Measurements from ENCODE around the gene GPR3.

GPR3 gene

DNA sequence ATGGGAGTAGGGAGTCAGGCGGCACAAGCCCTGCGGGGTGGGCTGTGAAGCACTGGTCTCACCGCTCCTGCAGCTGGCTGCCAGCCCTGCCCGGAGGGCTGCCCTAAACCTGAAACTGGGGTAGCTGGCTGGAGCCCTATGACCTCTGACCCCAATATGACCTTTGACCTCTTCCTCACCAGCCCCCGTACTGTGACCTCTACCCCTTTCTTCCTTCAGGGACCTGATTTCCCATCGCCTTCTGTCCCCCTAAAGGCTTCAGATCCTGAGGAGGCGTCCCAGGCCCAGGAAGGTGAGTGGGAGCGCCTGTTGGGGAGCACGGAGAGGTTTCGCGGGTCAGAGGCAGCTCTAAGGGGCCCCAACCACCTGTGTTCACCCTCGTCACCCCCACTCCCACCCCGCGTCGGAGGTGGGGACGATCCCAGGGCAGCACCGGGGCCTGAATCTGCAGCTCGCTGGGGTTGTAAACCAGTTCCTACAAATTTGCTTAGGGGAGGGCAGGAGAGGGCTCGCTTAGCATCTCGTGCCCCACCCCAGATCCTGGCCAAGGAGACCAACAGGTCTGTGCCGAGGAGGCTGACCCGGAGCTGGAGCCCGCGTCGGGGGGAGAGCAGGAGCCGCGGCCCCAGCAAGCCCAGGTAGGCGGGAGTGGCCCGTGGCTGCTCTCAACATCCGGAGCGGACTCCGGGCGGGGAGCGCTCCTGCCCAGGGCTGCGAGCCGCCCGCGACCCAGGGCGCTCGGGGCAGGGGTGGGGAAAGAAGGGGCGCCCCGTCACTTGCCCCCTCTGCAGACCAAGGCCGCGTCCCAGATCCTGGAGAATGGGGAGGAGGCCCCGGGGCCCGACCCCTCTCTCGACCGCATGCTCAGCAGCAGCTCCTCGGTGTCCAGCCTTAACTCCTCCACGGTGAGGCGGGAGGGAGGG is 43.3 kb upstream of the GPR3 start:
- no peak for DNase-seq (ENCODE audit: low read depth)
- in situ Hi-C loops (cut with HindIII; ENCODE audit: low sequenced_read_pairs), result no loop called here
- TF ChIP-seq, protein P1, sequence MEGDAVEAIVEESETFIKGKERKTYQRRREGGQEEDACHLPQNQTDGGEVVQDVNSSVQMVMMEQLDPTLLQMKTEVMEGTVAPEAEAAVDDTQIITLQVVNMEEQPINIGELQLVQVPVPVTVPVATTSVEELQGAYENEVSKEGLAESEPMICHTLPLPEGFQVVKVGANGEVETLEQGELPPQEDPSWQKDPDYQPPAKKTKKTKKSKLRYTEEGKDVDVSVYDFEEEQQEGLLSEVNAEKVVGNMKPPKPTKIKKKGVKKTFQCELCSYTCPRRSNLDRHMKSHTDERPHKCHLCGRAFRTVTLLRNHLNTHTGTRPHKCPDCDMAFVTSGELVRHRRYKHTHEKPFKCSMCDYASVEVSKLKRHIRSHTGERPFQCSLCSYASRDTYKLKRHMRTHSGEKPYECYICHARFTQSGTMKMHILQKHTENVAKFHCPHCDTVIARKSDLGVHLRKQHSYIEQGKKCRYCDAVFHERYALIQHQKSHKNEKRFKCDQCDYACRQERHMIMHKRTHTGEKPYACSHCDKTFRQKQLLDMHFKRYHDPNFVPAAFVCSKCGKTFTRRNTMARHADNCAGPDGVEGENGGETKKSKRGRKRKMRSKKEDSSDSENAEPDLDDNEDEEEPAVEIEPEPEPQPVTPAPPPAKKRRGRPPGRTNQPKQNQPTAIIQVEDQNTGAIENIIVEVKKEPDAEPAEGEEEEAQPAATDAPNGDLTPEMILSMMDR (IDR thresholded peaks at IDR 0.05; ENCODE audit: low read depth, low read length, missing control alignments), result no peak
- peak overlapping the region; percentile 34 for H3K4me3 ChIP-seq (ENCODE audit: low read depth, low read length)

DNA sequence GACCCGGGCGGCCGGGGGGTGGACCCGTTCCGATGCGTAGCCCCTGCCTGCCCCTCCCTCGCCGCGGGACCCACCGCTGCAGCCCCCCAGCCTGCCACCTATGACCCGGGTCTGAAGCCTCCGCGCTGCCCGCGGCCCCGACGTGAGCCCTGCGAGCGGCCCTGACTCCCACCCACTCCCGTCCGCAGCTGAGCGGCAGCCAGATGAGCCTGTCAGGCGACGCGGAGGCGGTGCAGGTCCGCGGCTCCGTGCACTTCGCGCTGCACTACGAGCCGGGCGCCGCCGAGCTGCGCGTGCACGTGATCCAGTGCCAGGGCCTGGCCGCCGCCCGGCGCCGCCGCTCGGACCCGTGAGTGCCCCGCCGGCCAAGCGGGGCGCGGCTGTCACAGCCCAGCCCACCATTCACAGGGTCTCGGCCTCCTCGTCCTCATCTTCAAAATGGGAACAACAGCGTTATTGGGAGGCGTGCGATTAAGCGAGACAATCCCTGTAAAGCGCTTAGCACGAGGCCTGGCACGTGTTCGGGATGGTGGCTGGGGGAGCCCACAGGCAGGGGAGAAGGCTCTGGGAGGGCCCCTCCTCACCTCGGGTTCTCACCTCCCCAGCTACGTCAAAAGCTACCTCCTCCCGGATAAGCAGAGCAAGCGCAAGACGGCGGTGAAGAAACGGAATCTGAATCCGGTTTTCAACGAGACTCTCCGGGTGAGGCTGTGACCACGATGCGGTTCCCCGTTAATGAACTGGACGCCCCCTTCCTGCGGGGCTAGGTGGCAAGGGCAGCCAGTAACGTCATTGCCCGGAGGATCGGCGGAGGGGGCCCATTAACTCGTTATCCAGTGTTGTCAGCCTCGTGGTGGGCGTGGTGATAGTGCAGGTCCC is 42.4 kb upstream of the GPR3 start:
- in situ Hi-C loops (cut with HindIII; ENCODE audit: low sequenced_read_pairs), result no loop called here
- peak overlapping the region; percentile 34 for H3K4me3 ChIP-seq (ENCODE audit: low read depth, low read length)
- DNase-seq (ENCODE audit: low read depth), result no peak
- TF ChIP-seq, protein P1 (IDR thresholded peaks at IDR 0.05; ENCODE audit: low read depth, low read length, missing control alignments), result no peak

DNA sequence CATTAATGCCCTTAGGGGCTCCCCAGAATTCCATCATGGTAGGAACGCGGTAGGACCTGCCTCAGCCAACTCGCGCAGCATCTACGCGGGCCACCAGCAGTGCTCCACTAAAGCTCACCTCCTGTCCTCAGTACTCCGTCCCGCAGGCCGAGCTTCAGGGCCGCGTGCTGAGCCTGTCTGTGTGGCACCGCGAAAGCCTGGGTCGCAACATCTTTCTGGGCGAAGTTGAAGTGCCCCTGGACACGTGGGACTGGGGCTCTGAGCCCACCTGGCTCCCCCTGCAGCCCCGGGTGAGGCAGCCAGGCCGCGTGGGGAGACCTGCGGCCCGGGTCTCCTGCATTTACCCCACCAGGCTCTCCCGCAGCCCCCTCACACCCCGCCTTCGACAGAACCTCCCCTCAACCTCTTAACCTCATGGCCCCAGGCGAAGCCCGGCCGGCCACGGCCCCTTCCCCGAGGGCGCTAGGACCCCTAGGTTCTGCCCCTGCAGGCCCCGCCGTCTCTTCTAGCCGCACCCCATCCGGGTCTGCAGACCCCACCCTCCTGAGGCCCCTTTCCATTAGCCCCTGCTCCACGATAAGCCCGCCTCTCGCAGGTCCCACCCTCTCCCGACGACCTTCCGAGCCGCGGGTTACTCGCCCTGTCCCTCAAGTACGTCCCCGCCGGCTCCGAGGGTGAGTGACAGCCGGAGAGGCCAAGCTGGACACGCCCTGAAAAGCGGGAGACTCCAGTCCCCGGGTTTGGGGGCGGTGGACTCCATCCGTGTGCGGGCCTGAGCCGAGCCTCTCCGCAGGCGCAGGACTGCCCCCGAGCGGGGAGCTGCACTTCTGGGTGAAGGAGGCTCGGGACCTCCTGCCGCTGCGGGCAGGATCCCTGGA is 41.5 kb upstream of the GPR3 start:
- no peak overlapping the region for H3K4me3 ChIP-seq (ENCODE audit: low read depth, low read length)
- DNase-seq (ENCODE audit: low read depth), result no peak
- in situ Hi-C loops (cut with HindIII; ENCODE audit: low sequenced_read_pairs), result no loop called here
- TF ChIP-seq, protein P1 (IDR thresholded peaks at IDR 0.05; ENCODE audit: low read depth, low read length, missing control alignments), result no peak

DNA sequence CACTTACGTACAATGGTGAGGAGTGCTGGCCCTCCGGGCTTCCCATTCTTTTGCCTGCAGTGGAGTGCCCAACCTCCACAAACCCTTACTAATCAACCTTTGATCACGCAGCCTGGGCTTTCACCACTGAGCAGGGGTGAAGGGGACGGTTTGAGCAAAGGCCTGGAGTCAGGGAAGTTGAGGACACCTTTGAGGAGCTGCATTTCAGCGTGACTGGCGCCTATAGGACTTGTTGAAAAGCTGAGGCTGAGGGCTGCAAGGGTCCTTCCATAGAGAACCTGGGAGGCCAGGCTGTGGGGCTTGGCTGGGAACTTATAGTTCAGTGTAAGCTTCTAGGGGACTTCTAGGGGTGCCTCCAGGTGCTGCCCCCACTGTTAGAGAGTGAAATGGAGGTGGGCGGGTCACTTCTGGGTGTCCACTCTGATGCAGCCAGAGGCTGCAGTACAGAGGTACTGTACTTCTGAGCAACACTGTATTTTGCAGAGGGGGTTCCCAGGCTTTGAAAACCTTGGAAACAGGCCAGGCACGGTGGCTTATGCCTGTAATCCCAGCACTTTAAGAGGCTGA is 40.8 kb upstream of the GPR3 start:
- H3K4me3 ChIP-seq (ENCODE audit: low read depth, low read length), result no peak overlapping the region
- no peak for DNase-seq (ENCODE audit: low read depth)
- TF ChIP-seq, protein P1 (IDR thresholded peaks at IDR 0.05; ENCODE audit: low read depth, low read length, missing control alignments), result no peak
- in situ Hi-C loops (cut with HindIII; ENCODE audit: low sequenced_read_pairs), result no loop called here

DNA sequence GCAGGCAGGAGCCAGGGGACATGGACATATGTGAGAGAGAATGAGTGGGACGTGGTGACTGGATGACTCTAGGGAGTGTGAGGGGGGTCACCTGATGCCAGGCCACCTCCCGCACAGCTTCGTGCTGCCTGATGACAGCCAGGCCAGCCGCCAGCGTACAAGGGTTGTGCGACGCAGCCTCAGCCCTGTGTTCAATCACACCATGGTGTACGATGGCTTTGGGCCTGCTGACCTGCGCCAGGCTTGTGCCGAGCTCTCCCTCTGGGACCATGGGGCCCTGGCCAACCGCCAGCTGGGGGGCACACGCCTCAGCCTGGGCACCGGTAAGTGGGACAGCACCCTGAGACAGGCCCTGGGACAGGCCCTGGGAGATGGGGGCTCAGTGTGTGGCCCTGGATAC is 39.3 kb upstream of the GPR3 start:
- in situ Hi-C loops (cut with HindIII; ENCODE audit: low sequenced_read_pairs), result no loop called here
- no peak overlapping the region for H3K4me3 ChIP-seq (ENCODE audit: low read depth, low read length)
- TF ChIP-seq, protein P1 (IDR thresholded peaks at IDR 0.05; ENCODE audit: low read depth, low read length, missing control alignments), result no peak
- no peak for DNase-seq (ENCODE audit: low read depth)

Data from astrocyte of the cerebellum (primary cell).